Measurements from ENCODE around the gene CMTR2.
"Not testable (repeated sequence)": the region's sequence is repeated elsewhere in the genome, so short reads cannot be mapped to it uniquely, and the experiment has no call there.

The CMTR2 gene

GRCh38 chr16:71292095-71292494 is 2.9 kb upstream of the CMTR2 start:
- H3K36me3 Mint-ChIP-seq: peaks cover 20% of the 10 kb centered on the region
- not testable (repeated sequence) for H3K4me3 Mint-ChIP-seq
- peaks cover 11% of the 10 kb centered on the region for H3K4me1 Mint-ChIP-seq

GRCh38 chr16:71289732-71290062 is 495 bp upstream of the CMTR2 start:
- Mint-ChIP-seq H3K36me3 (peaks cover 44% of the 10 kb centered on the region), H3K9me3 (no peaks in the 10 kb centered on the region), H3K4me3 (peak overlapping the region; percentile 81), H3K4me1 (peaks cover 15% of the 10 kb centered on the region), H3K27ac (peak overlapping the region; percentile 95)
- DNase-seq (ENCODE audit: low spot score in 2 of 2) (no peak), ATAC-seq (no peak)

More at GRCh38 chr16:71292095-71292494, 2.9 kb upstream of the CMTR2 start:
- not testable (repeated sequence) for DNase-seq (ENCODE audit: low spot score in 2 of 2); H3K9me3 Mint-ChIP-seq; H3K27ac Mint-ChIP-seq; ATAC-seq

- Mint-ChIP-seq H3K4me1 (peaks cover 15% of the 10 kb centered on the region), H3K27ac (peak overlapping the region; percentile 95), H3K4me3 (peak overlapping the region; percentile 81), H3K9me3 (no peaks in the 10 kb centered on the region), H3K36me3 (peaks cover 56% of the 10 kb centered on the region)
- no peak for ATAC-seq
- DNase-seq (ENCODE audit: low spot score in 2 of 2): no peak
These were observed 672 bp downstream of the CMTR2 start for GRCh38 chr16:71288570-71288889.

- Mint-ChIP-seq H3K36me3 (peaks cover 58% of the 10 kb centered on the region), H3K9me3 (no peaks in the 10 kb centered on the region), H3K4me1 (peaks cover 15% of the 10 kb centered on the region), H3K27ac (peak overlapping the region; percentile 95), H3K4me3 (peak overlapping the region; percentile 81)
- no peak for ATAC-seq
- no peak for DNase-seq (ENCODE audit: low spot score in 2 of 2)
These were observed 1.3 kb downstream of the CMTR2 start for GRCh38 chr16:71287911-71288310.

GRCh38 chr16:71287454-71287853 is 1.7 kb downstream of the CMTR2 start:
- peaks cover 58% of the 10 kb centered on the region for H3K36me3 Mint-ChIP-seq
- H3K9me3 Mint-ChIP-seq: no peaks in the 10 kb centered on the region
- ATAC-seq (no peak), DNase-seq (ENCODE audit: low spot score in 2 of 2) (no peak)
- peaks cover 15% of the 10 kb centered on the region for H3K4me1 Mint-ChIP-seq
- H3K27ac Mint-ChIP-seq: no peak overlapping the region
- peak overlapping the region; percentile 81 for H3K4me3 Mint-ChIP-seq

GRCh38 chr16:71283612-71284011 is 5.6 kb downstream of the CMTR2 start:
- peaks cover 13% of the 10 kb centered on the region for H3K4me1 Mint-ChIP-seq
- no peak overlapping the region for H3K4me3 Mint-ChIP-seq
- H3K9me3 Mint-ChIP-seq: no peaks in the 10 kb centered on the region
- DNase-seq (ENCODE audit: low spot score in 2 of 2): no peak
- no peak for ATAC-seq
- no peak overlapping the region for H3K27ac Mint-ChIP-seq
- peaks cover 53% of the 10 kb centered on the region for H3K36me3 Mint-ChIP-seq

- no peak overlapping the region for H3K27ac Mint-ChIP-seq
- no peaks in the 10 kb centered on the region for H3K9me3 Mint-ChIP-seq
- H3K4me1 Mint-ChIP-seq: peaks cover 7% of the 10 kb centered on the region
These were observed 6.3 kb downstream of the CMTR2 start for GRCh38 chr16:71282943-71283342.

GRCh38 chr16:71276589-71277334 is 12.4 kb downstream of the CMTR2 start:
- no peak for ATAC-seq
- DNase-seq (ENCODE audit: low spot score in 2 of 2): no peak
- peaks cover 5% of the 10 kb centered on the region for H3K36me3 Mint-ChIP-seq
- H3K4me1 Mint-ChIP-seq: no peaks in the 10 kb centered on the region
- H3K27ac Mint-ChIP-seq: no peak overlapping the region
- H3K4me3 Mint-ChIP-seq: no peak overlapping the region
- H3K9me3 Mint-ChIP-seq: peaks cover 3% of the 10 kb centered on the region

More at GRCh38 chr16:71282943-71283342, 6.3 kb downstream of the CMTR2 start:
- no peak for DNase-seq (ENCODE audit: low spot score in 2 of 2)
- no peak for ATAC-seq
- Mint-ChIP-seq H3K4me3 (no peak overlapping the region), H3K36me3 (peaks cover 48% of the 10 kb centered on the region)

- H3K27ac Mint-ChIP-seq: no peak overlapping the region
- DNase-seq (ENCODE audit: low spot score in 2 of 2) (no peak), ATAC-seq (no peak)
- H3K9me3 Mint-ChIP-seq: peaks cover 3% of the 10 kb centered on the region
- no peaks in the 10 kb centered on the region for H3K4me1 Mint-ChIP-seq
- H3K4me3 Mint-ChIP-seq: no peak overlapping the region
- H3K36me3 Mint-ChIP-seq: no peaks in the 10 kb centered on the region
These were observed 15.8 kb downstream of the CMTR2 start for GRCh38 chr16:71273384-71273783.

- H3K36me3 Mint-ChIP-seq: no peaks in the 10 kb centered on the region
- ATAC-seq (no peak), DNase-seq (ENCODE audit: low spot score in 2 of 2) (no peak)
- no peak overlapping the region for H3K27ac Mint-ChIP-seq
- H3K9me3 Mint-ChIP-seq: no peaks in the 10 kb centered on the region
- no peak overlapping the region for H3K4me3 Mint-ChIP-seq
- no peaks in the 10 kb centered on the region for H3K4me1 Mint-ChIP-seq
These were observed 24.9 kb downstream of the CMTR2 start for GRCh38 chr16:71264299-71264698.

GRCh38 chr16:71263582-71263981 is 25.6 kb downstream of the CMTR2 start:
- DNase-seq (ENCODE audit: low spot score in 2 of 2) (no peak), ATAC-seq (no peak)
- no peaks in the 10 kb centered on the region for H3K4me1 Mint-ChIP-seq
- no peak overlapping the region for H3K4me3 Mint-ChIP-seq
- H3K36me3 Mint-ChIP-seq: no peaks in the 10 kb centered on the region
- no peaks in the 10 kb centered on the region for H3K9me3 Mint-ChIP-seq
- no peak overlapping the region for H3K27ac Mint-ChIP-seq

GRCh38 chr16:71262391-71262790 is 26.8 kb downstream of the CMTR2 start:
- Mint-ChIP-seq H3K4me1 (no peaks in the 10 kb centered on the region), H3K27ac (no peak overlapping the region), H3K4me3 (no peak overlapping the region), H3K36me3 (no peaks in the 10 kb centered on the region), H3K9me3 (no peaks in the 10 kb centered on the region)
- DNase-seq (ENCODE audit: low spot score in 2 of 2) (no peak), ATAC-seq (no peak)

- DNase-seq (ENCODE audit: low spot score in 2 of 2) (no peak), ATAC-seq (no peak)
- Mint-ChIP-seq H3K4me1 (no peaks in the 10 kb centered on the region), H3K9me3 (no peaks in the 10 kb centered on the region), H3K27ac (no peak overlapping the region), H3K4me3 (no peak overlapping the region), H3K36me3 (no peaks in the 10 kb centered on the region)
These were observed 28.2 kb downstream of the CMTR2 start for GRCh38 chr16:71260995-71261394.

GRCh38 chr16:71259086-71259485 is 30.1 kb downstream of the CMTR2 start:
- Mint-ChIP-seq H3K4me1 (no peaks in the 10 kb centered on the region), H3K4me3 (no peak overlapping the region), H3K36me3 (no peaks in the 10 kb centered on the region), H3K27ac (no peak overlapping the region), H3K9me3 (no peaks in the 10 kb centered on the region)
- ATAC-seq (no peak), DNase-seq (ENCODE audit: low spot score in 2 of 2) (no peak)

GRCh38 chr16:71258372-71258771 is 30.8 kb downstream of the CMTR2 start:
- Mint-ChIP-seq H3K4me3 (no peak overlapping the region), H3K27ac (no peak overlapping the region), H3K9me3 (no peaks in the 10 kb centered on the region), H3K36me3 (no peaks in the 10 kb centered on the region), H3K4me1 (no peaks in the 10 kb centered on the region)
- DNase-seq (ENCODE audit: low spot score in 2 of 2): no peak
- ATAC-seq: no peak

- no peak overlapping the region for H3K4me3 Mint-ChIP-seq
- no peaks in the 10 kb centered on the region for H3K9me3 Mint-ChIP-seq
- no peak overlapping the region for H3K27ac Mint-ChIP-seq
- no peaks in the 10 kb centered on the region for H3K4me1 Mint-ChIP-seq
- H3K36me3 Mint-ChIP-seq: no peaks in the 10 kb centered on the region
- DNase-seq (ENCODE audit: low spot score in 2 of 2) (no peak), ATAC-seq (no peak)
These were observed 31.4 kb downstream of the CMTR2 start for GRCh38 chr16:71257768-71258167.

GRCh38 chr16:71255721-71256120 is 33.5 kb downstream of the CMTR2 start:
- H3K36me3 Mint-ChIP-seq: no peaks in the 10 kb centered on the region
- H3K9me3 Mint-ChIP-seq: no peaks in the 10 kb centered on the region
- H3K27ac Mint-ChIP-seq: no peak overlapping the region
- ATAC-seq: no peak
- H3K4me3 Mint-ChIP-seq: no peak overlapping the region
- H3K4me1 Mint-ChIP-seq: no peaks in the 10 kb centered on the region
- no peak for DNase-seq (ENCODE audit: low spot score in 2 of 2)

Measured in stimulated activated effector memory CD8-positive, alpha-beta T cell treated with anti-CD3 and anti-CD28 coated beads, Interleukin-12 subunit alpha, Interleukin-12 subunit beta, amount 100 ng/mL, for 72 hours (primary cell).